H7 (cell line): ENCODE data around the gene ZMIZ2. TPM values are rescaled to one million over a fixed set of nuclear protein-coding genes. Genes with fewer than 3 reads are reported as not detected.
A peak's percentile ranks its signal among the peaks of the same experiment; 100 is the strongest.
"Not testable (repeated sequence)": the region's sequence is repeated elsewhere in the genome, so short reads cannot be mapped to it uniquely, and the experiment has no call there.

Experiments used
- DNase-seq: peaks from one replicate; pipeline ENCODE4 v3.0.0; 2012
- H3K27me3 ChIP-seq: 2 replicates; pipeline ENCODE4 v1.6.0; 2011; ENCODE audit warnings: mild to moderate bottlenecking, low read length; ENCODE audit not compliant: control insufficient read depth, insufficient read depth
- H3K36me3 ChIP-seq: replicated peaks from 2 replicates; pipeline ENCODE4 v1.5.1; 2011; ENCODE audit warnings: low read length; ENCODE audit not compliant: control insufficient read depth, insufficient read depth
- H3K4me3 ChIP-seq: 2 replicates; pipeline ENCODE4 v1.5.1; 2011; ENCODE audit warnings: low read depth, mild to moderate bottlenecking, control low read depth, low read length, moderate library complexity; ENCODE audit not compliant: insufficient read depth
- total RNA-seq: library from RNA; depleted of rRNA; stranded (reverse); fragments of >200 nt; shearing (Covaris generic); gene quantifications from 2 replicates; pipeline ENCODE4 v1.2.3, GENCODE V29; 2014

Gene ZMIZ2
- total RNA-seq, 1 experiment from 2014 or later = 17.9 TPM

DNA sequence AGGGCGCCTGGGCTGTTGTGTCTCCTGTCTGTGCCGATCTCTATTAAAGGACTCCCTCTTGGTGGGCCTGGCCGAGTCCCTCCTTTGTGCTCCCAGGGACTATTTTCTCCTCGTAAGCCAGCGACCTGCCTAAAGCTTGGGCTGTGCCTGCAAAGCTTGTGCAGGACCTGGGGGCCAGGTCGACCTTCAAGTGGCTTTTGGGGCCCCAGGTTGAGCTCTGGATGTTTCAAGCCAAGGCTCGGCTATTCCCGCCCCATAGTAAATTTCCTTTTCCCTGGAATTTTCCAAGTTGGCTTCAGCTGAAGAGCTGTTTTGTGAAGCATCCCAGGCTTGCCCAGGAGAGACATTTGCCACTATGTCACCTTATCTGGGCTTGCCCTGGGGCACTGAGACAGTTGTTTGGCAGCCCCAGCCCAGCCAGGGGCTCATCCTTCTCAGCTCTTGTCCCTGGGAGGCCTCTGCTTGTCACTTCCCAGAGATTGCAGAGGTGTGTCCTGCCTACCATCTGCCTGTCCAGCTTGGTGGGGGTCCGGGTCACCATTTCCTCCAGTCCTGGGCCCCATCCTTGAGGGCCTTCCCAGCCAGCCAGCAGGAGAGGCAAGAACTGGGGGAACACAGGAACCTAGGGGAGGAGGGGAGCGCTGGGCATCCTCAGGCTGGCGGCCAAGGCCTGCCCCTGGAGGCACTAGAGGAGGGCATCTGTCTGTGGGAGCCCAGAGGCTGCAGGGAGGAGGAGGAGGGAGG lies 20.2 kb downstream of the ZMIZ2 start:
- H3K4me3 ChIP-seq = no peak overlapping the region
- H3K27me3 ChIP-seq = no peaks in the 10 kb centered on the region
- DNase-seq = no peak
- H3K36me3 ChIP-seq = peaks cover 32% of the 10 kb centered on the region

DNA sequence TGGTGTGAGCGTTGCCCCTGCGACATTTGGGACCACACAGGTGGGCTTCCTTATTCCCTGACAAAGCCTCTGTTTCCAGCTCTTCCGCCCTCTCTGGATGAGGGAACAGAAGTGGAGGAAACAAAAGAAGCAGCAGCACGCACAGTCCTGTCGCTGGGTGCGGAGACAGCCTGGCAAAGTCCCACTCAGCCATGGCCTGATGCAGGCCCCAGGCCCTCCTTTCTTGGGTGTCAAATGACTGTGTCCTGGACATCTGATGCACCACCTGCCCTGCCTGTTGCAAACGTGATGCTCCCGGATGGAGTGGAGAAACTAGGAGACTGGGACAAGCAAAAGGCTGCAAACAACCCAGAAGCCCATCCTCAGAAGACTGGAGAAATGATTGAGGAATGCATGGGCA lies 20.7 kb downstream of the ZMIZ2 start:
- peak; percentile 41 for DNase-seq
- peaks cover 26% of the 10 kb centered on the region for H3K36me3 ChIP-seq
- H3K27me3 ChIP-seq = no peaks in the 10 kb centered on the region
- H3K4me3 ChIP-seq = no peak overlapping the region

DNA sequence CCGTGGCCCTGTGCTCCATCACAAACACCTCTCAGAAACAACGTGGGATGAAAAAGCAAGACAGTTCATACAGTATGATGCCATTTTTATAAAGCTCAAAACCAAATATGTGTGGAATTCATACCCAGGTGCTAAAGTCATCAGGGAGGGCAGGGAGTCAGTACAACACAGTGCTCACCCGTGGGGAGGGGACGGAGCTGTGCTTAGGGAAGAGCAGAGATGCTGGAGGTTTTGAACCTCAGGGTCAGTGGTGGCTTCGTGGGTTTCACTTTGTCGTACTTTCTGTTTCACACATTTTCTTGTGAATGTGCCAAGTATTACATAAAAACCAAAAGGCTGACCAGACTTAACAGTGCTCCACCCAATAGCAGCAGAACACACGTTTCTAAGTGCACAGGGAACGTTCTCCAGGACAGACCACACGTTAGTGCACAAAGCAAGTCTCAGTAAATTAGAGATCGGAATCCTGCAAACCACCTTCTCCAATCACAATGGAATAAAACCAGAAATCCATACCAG lies 21.2 kb downstream of the ZMIZ2 start:
- no peak for DNase-seq
- H3K4me3 ChIP-seq = no peak overlapping the region
- H3K36me3 ChIP-seq = peaks cover 22% of the 10 kb centered on the region
- no peaks in the 10 kb centered on the region for H3K27me3 ChIP-seq

DNA sequence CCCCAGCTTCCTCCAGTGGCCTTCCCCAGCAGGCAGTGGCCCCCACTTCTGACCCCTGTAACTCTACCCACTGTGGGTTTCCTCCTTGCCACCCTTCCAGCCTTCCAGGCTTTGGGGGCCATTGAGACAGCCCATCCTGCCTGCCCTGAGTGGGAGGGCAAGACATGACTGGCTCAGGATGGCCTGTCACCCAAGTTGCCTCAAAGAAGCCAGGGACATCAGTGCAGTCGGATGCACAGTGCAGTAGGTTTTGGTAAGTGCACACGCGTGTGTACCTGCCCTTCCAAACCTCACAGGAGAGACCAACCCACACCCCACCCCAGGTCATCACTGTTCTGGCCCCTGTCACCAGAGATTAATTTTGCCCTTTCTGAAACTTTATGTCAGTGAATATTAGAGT lies 22.7 kb downstream of the ZMIZ2 start:
- no peaks in the 10 kb centered on the region for H3K27me3 ChIP-seq
- DNase-seq = no peak
- H3K36me3 ChIP-seq = peaks cover 11% of the 10 kb centered on the region
- H3K4me3 ChIP-seq = no peak overlapping the region

DNA sequence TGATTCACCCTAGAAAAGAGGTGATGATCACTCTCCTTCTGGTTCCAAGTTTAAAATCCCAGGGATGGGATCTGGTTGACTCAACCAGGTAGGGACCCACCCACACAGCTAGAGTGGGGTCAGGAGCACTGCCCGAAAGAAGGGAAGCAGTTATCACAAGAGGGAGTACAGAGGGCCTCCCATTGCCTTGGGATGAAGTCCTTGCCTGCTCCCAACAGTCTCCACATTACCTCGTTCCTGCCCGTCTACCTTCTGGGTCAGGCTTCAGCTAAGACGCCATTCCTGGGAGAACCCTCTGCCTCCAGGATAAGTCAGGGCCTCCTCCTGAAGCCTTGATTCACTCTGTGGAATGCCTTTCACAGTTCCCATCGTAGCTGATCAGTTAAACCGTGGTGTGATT lies 23.8 kb downstream of the ZMIZ2 start:
- H3K27me3 ChIP-seq = no peaks in the 10 kb centered on the region
- peaks cover 4% of the 10 kb centered on the region for H3K36me3 ChIP-seq
- DNase-seq = peak; percentile 16
- H3K4me3 ChIP-seq = no peak overlapping the region

DNA sequence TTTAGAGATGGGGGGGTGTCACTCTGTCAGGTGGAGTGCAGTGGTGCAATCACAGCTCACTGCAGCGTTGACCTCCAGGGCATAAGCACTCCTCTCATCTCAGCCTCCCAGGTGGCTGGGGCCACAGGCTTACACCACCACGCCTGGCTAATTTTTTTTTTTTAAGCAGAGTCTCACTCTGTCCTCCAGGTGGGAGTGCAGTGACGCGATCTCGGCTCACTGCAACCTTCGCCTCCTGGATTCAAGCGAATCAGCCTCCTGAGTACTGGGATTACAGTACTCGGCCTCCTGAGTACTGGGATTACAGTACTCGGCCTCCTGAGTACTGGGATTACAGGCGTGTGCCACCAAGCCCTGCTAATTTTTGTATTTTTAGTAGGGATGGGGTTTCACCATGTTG lies 24.2 kb downstream of the ZMIZ2 start:
- no peak overlapping the region for H3K4me3 ChIP-seq
- H3K36me3 ChIP-seq = peaks cover under 1% of the 10 kb centered on the region; the same call in 1 of the 2 replicates
- DNase-seq = no peak
- no peaks in the 10 kb centered on the region for H3K27me3 ChIP-seq

DNA sequence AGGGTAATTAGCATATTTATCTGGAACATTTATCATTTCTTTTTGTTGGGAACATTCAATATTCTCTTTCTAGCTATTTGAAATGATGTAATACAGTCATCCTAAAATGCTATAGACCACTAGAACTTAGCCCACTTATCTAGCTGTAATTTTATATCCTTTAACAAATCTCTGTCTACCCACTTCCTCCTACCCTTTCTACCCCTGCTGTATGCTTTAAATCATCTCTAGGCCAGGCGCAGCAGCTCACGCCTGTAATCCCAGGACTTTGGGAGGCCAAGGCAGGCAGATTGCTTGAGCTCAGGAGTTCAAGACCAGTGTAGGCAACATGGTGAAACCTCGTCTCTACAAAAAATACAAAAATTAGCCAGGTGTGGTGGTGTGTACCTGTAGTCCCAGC lies 25.8 kb downstream of the ZMIZ2 start:
- H3K27me3 ChIP-seq, H3K4me3 ChIP-seq, H3K36me3 ChIP-seq, DNase-seq: not testable (repeated sequence)

DNA sequence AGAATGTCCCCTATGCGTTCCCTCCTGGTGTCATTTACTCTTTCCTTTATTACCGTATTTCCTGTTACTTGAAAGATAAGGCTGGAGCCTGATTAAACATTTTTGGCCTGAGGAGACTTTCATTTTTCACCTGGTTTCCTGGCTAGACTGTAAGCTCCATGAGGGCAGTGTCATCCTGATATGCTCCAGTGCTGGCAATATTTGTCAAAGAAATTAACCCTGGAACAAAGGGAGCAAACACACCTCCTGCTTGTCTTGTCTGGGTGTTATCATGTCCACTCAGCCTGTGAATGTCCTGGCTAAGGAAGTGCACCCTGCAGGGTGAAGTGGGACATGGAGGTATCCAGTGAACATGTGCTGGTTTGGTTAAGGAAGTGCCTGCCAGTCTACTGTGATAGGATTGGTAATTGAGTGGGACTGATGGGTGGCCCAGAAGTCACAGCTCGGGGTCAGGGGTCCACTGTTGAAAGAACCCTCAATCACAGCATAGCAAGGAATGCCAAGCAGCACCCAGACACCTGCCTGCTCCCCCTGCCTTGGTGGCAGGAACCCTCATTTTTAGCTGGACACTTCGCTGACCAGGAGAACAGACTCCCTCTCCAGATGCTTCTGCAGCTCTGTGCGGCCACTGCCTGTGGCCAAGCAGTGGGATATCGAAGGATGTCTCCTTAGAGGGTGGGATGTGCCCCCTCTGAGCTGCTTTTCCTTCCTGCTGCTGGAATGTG lies 26.9 kb downstream of the ZMIZ2 start:
- no peaks in the 10 kb centered on the region for H3K27me3 ChIP-seq
- no peak overlapping the region for H3K4me3 ChIP-seq
- H3K36me3 ChIP-seq = no peaks in the 10 kb centered on the region
- peak; percentile 14 for DNase-seq

DNA sequence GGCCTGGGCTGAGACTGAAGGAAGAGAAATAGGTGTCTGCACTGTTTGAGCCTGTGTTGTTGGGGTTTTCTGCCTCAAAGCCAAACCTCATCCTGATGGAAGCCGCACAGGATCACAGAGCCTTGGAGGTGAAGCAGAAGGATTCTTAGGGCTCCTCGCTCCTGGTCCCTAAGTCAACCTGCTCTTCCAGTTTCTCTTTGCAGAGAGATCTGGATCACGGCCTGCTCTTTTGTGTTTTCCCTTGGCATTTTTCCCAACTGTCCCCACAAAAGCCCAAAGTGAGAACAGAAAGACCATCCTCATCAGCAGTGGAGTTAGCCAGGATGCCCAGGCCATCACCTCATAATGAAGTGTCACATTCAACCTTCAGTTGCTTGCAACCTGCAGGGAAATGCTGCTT lies 27.6 kb downstream of the ZMIZ2 start:
- no peaks in the 10 kb centered on the region for H3K27me3 ChIP-seq
- no peak overlapping the region for H3K4me3 ChIP-seq
- no peaks in the 10 kb centered on the region for H3K36me3 ChIP-seq
- peak; percentile 20 for DNase-seq

DNA sequence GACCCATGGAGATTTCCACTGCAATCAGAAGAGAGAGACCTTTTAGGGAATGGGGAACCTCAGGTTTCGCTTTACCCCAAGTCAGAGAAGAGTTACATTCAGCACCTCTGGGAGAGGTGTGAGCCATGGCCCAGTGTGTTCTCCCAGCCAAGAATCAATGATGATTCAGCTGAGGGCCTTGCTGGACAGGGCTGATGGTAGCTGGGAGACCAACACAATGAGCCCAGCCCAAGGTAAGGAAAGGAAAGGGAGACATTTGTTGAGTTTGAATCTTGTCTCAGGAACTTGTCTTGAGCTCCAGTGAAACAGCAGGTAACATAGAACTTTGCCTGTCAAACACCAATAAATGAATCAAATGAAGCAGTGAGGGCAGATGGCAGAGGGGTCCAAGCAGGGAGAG lies 33.8 kb downstream of the ZMIZ2 start:
- Histone ChIP-seq H3K27me3 (no peaks in the 10 kb centered on the region), H3K36me3 (no peaks in the 10 kb centered on the region), H3K4me3 (no peak overlapping the region)
- DNase-seq = no peak

DNA sequence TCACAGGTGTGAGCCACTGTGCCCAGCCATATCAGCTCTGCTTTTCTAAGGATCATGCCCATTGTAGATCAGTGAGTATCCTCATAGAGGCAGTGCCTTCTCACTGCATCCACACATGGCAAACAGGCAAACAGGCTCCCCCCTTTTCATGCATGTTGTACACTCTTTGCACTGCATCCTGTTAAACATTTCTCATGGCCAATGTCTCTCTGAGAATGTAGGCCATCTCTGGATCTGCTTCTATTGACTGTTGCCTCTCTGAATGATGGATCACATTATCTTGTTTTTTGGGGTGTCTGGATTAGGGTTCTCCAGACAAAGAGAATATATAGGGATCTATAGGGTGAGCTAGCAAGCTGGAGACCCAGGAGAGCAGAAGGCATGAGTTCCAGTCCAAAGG lies 34.8 kb downstream of the ZMIZ2 start:
- H3K36me3 ChIP-seq = no peaks in the 10 kb centered on the region
- no peak for DNase-seq
- H3K4me3 ChIP-seq = no peak overlapping the region
- H3K27me3 ChIP-seq = no peaks in the 10 kb centered on the region

DNA sequence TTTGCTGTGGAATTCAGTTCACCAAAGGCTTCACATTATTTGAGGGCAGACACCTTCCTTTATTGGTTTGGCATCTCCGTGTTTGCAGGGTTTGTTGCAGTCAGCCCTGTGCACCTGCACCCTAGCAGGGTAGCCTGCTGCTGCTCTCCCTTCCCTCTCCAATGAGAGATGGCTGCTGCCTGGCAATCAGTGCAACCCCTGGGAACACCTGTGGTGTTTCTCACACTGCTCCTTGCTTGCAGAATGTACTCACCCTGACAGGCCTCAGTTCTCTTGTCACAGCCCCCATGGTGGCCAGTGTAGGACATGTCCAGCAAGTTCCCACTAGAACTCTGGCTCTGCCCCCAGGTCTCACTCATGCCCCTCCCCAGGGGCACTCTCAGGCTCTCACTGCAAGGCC lies 35.7 kb downstream of the ZMIZ2 start:
- Histone ChIP-seq H3K27me3 (no peaks in the 10 kb centered on the region), H3K4me3 (no peak overlapping the region), H3K36me3 (no peaks in the 10 kb centered on the region)
- DNase-seq = no peak

DNA sequence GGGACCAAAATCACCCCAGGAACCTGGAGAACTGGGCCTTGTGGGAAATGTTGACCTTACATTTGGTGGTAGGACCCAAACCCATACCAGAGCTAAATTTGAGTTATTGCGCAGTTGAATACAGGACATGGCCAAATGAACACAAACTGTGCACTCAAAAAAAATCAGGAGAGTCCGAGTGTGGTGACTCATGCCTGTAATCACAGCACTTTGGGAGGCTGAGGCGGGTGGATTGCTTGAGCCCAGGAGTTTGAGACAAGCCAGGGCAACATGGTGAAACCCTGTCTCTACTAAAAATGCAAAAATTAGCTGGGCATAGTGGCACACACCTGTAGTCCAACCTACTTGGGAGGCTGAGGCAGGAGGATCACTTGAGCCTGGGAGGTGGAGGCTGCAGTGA lies 36.6 kb downstream of the ZMIZ2 start:
- not testable (repeated sequence) for H3K4me3 ChIP-seq, H3K27me3 ChIP-seq, DNase-seq, H3K36me3 ChIP-seq

DNA sequence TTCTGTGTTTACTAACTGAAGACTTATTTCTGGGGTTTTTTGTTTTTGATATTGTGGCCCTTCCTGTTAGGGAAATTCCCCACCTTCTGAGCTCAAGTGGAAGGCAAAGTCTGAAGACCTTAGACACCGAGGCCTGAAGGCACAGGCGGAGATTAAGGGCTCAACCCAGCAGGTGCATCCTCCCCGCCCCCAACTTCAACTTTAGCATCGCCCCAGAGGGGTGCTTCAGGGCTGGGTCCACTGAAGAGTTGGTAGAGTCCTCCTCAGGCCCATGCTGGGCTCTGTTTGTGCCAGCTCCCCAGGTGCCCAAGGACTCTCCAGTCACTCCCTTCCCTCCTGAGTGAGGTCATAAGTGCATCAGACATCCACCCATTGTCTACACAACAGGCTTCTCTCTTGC lies 38.4 kb downstream of the ZMIZ2 start:
- Histone ChIP-seq H3K4me3 (no peak overlapping the region), H3K36me3 (no peaks in the 10 kb centered on the region), H3K27me3 (no peaks in the 10 kb centered on the region)
- DNase-seq = peak; percentile 52

DNA sequence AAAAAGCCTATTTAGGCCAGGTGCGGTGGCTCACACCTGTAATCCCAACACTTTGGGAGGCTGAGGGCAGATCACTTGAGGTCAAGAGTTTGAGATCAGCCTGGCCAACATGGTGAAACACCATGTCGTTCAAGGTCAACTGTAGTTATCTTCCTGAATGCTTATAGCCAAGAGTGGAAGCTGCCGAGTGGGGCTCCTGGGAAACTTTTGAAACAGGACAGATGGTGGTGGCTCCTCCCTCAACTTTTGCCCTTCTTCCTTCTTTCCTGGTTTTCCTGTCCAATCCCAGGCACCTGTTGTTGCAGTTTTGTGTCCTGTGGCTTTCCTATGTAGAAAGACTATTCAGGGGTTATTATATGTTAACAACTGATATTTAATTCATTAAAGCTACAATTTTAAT lies 39.1 kb downstream of the ZMIZ2 start:
- no peaks in the 10 kb centered on the region for H3K36me3 ChIP-seq
- DNase-seq = no peak
- H3K27me3 ChIP-seq = no peaks in the 10 kb centered on the region
- no peak overlapping the region for H3K4me3 ChIP-seq
